Measurements from ENCODE around the gene LPP.
A peak's percentile ranks its signal among the peaks of the same experiment; 100 is the strongest.

Gene LPP

GRCh38 chr3:188282871-188283270 lies 128.9 kb downstream of the LPP start:
- no peak overlapping the region for H3K4me3 ChIP-seq (ENCODE audit: low read length)
- H3K36me3 ChIP-seq (ENCODE audit: control insufficient read depth, insufficient read depth, low read length, severe bottlenecking): no peaks in the 10 kb centered on the region
- DNase-seq (ENCODE audit: low read depth): no peak
- peak overlapping the region; percentile 54 for H3K9ac ChIP-seq (ENCODE audit: low read length)
- H3K4me1 ChIP-seq (ENCODE audit: control insufficient read depth, insufficient read depth, low read length): peaks cover 54% of the 10 kb centered on the region
- H3K9me3 ChIP-seq (ENCODE audit: control insufficient read depth, low read length): no peaks in the 10 kb centered on the region
- no peaks in the 10 kb centered on the region for H3K27me3 ChIP-seq (replicated peaks; ENCODE audit: control insufficient read depth, insufficient read depth, low read length)

DNA sequence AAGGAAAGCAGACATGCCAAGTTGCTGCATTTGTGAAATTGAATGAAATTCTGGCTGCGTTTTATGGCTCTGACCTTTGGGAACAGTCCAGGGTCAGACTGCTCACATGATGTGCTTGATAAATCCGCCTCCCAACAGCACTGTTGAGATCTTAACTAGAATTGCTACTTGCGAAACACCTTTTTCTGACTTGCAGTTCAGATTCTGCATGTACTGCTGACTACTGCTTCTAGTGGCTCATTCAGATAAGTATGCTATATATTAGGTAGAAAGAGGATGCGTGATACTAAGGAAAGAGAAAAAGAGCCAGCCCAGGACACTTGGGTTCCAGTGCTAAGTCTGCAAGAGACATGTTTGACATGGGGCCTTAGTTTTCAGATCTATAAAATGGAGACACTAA lies 129.4 kb downstream of the LPP start:
- Histone ChIP-seq H3K9ac (ENCODE audit: low read length) (peak overlapping the region; percentile 54), H3K36me3 (ENCODE audit: control insufficient read depth, insufficient read depth, low read length, severe bottlenecking) (no peaks in the 10 kb centered on the region), H3K9me3 (ENCODE audit: control insufficient read depth, low read length) (no peaks in the 10 kb centered on the region), H3K4me1 (ENCODE audit: control insufficient read depth, insufficient read depth, low read length) (peaks cover 59% of the 10 kb centered on the region), H3K27me3 (replicated peaks; ENCODE audit: control insufficient read depth, insufficient read depth, low read length) (no peaks in the 10 kb centered on the region), H3K4me3 (ENCODE audit: low read length) (no peak overlapping the region)
- peak; percentile 24 for DNase-seq (ENCODE audit: low read depth)

DNA sequence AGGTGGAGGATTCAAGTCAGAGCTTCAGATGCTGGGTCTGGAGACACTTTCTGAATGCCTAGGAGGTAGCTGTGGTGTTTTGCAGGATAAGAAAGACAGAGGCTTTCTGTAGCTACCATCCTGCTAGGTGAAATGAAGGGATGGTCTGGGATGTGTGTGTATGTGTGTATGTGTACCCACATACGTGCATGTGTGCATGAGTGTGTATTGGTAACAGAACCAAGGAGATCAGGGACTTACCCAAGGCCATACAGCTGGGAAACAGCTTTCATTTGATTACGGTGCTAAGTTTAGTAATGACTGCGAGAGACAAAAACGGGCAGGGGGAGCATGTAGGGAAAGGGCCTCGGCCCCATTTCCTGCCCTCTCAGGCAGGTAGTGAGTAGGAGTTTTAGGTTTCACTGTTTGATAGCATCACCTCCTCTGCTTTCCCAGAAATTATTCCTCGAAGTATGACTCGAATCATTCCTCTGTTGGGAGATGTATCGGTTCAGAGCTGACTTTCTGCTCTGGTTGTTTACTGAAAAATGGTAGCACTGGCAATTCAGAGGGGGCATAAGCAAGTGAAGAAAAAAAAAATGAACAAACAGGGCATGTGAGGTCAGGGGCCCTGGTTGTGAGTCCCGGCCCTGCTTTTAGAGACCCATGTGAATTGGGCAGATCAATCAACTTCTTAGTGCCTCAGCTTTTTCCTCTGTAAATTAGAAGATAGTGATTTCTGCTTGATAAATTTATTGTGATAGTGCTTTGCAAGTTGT lies 130.7 kb downstream of the LPP start:
- no peak for DNase-seq (ENCODE audit: low read depth)
- Histone ChIP-seq H3K4me1 (ENCODE audit: control insufficient read depth, insufficient read depth, low read length) (peaks cover 64% of the 10 kb centered on the region), H3K9ac (ENCODE audit: low read length) (peak overlapping the region; percentile 10)

GRCh38 chr3:188286087-188286513 lies 132.1 kb downstream of the LPP start:
- H3K4me3 ChIP-seq (ENCODE audit: low read length): peak overlapping the region; percentile 21
- no peaks in the 10 kb centered on the region for H3K27me3 ChIP-seq (replicated peaks; ENCODE audit: control insufficient read depth, insufficient read depth, low read length)
- peak; percentile 92 for DNase-seq (ENCODE audit: low read depth)
- H3K9me3 ChIP-seq (ENCODE audit: control insufficient read depth, low read length): no peaks in the 10 kb centered on the region
- peaks cover 64% of the 10 kb centered on the region for H3K4me1 ChIP-seq (ENCODE audit: control insufficient read depth, insufficient read depth, low read length)
- H3K9ac ChIP-seq (ENCODE audit: low read length): peak overlapping the region; percentile 73
- peaks cover 7% of the 10 kb centered on the region for H3K36me3 ChIP-seq (ENCODE audit: control insufficient read depth, insufficient read depth, low read length, severe bottlenecking)

More for the DNA sequence above, 130.7 kb downstream of the LPP start:
- Histone ChIP-seq H3K9me3 (ENCODE audit: control insufficient read depth, low read length) (no peaks in the 10 kb centered on the region), H3K36me3 (ENCODE audit: control insufficient read depth, insufficient read depth, low read length, severe bottlenecking) (no peaks in the 10 kb centered on the region), H3K4me3 (ENCODE audit: low read length) (no peak overlapping the region), H3K27me3 (replicated peaks; ENCODE audit: control insufficient read depth, insufficient read depth, low read length) (no peaks in the 10 kb centered on the region)

DNA sequence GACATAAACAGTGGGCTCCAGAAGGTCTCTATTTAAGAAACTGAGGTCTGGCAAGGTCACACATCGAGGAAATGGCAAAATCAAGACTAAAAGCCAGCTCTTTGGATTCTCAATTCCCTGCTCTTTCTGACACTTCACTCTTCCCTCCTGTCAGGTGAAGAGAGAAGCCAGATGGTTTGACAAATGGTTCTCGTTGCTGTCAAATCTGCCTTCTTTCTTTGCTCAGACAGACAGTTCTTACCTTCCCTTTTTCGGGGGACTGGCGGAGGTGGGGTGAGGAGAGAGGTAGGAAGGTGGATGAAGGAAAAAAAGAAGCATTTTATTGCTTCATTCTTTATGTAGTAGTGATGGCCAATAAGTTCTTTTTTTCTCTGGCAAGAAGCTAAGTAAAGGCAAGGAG lies 133.4 kb downstream of the LPP start:
- DNase-seq (ENCODE audit: low read depth): no peak
- peaks cover 7% of the 10 kb centered on the region for H3K36me3 ChIP-seq (ENCODE audit: control insufficient read depth, insufficient read depth, low read length, severe bottlenecking)
- no peak overlapping the region for H3K4me3 ChIP-seq (ENCODE audit: low read length)
- peak overlapping the region; percentile 73 for H3K9ac ChIP-seq (ENCODE audit: low read length)
- no peaks in the 10 kb centered on the region for H3K27me3 ChIP-seq (replicated peaks; ENCODE audit: control insufficient read depth, insufficient read depth, low read length)
- no peaks in the 10 kb centered on the region for H3K9me3 ChIP-seq (ENCODE audit: control insufficient read depth, low read length)
- peaks cover 62% of the 10 kb centered on the region for H3K4me1 ChIP-seq (ENCODE audit: control insufficient read depth, insufficient read depth, low read length)

DNA sequence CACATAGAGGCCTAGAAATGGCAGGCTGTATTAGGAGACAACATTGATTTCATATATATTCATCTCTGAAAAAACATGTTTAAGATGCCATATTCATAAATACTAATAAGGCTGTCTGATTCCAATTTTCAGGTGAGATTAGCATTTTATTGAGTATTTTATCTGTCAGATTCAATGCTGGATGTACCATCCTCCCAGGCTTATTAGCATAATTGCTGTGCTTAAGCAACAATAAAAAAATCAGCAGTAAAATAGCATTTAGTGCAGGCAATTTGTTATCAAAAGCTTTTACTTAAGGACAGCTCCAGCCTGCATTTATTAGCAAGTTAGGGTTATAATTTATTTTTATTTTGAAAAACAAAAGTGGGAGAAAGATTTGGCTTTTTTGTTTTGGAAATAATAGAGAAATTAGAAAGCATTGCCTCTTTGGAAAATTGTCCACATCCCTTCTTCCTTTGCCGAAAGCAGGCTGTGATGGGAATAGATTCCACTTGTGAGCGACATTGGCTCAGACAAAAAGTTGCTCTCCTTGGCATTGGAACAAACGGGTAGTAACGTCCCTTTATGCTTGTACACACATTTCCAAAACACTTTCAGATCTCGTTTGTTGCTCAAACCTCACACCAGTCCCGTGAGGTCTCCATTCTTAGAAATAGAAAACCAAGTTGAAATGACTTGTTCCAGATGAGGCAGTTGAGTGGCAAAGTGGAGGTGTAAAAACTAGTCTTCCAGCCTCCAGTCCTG lies 134.0 kb downstream of the LPP start:
- peak overlapping the region; percentile 73 for H3K9ac ChIP-seq (ENCODE audit: low read length)
- H3K36me3 ChIP-seq (ENCODE audit: control insufficient read depth, insufficient read depth, low read length, severe bottlenecking): peaks cover 7% of the 10 kb centered on the region
- peak overlapping the region; percentile 43 for H3K4me3 ChIP-seq (ENCODE audit: low read length)
- no peaks in the 10 kb centered on the region for H3K27me3 ChIP-seq (replicated peaks; ENCODE audit: control insufficient read depth, insufficient read depth, low read length)
- peaks cover 56% of the 10 kb centered on the region for H3K4me1 ChIP-seq (ENCODE audit: control insufficient read depth, insufficient read depth, low read length)
- H3K9me3 ChIP-seq (ENCODE audit: control insufficient read depth, low read length): no peaks in the 10 kb centered on the region
- DNase-seq (ENCODE audit: low read depth): no peak

GRCh38 chr3:188292251-188292650 lies 138.3 kb downstream of the LPP start:
- Histone ChIP-seq H3K27me3 (replicated peaks; ENCODE audit: control insufficient read depth, insufficient read depth, low read length) (no peaks in the 10 kb centered on the region), H3K4me1 (ENCODE audit: control insufficient read depth, insufficient read depth, low read length) (peaks cover 48% of the 10 kb centered on the region), H3K9me3 (ENCODE audit: control insufficient read depth, low read length) (no peaks in the 10 kb centered on the region), H3K4me3 (ENCODE audit: low read length) (no peak overlapping the region), H3K36me3 (ENCODE audit: control insufficient read depth, insufficient read depth, low read length, severe bottlenecking) (peaks cover 7% of the 10 kb centered on the region), H3K9ac (ENCODE audit: low read length) (no peak overlapping the region)
- DNase-seq (ENCODE audit: low read depth): no peak

DNA sequence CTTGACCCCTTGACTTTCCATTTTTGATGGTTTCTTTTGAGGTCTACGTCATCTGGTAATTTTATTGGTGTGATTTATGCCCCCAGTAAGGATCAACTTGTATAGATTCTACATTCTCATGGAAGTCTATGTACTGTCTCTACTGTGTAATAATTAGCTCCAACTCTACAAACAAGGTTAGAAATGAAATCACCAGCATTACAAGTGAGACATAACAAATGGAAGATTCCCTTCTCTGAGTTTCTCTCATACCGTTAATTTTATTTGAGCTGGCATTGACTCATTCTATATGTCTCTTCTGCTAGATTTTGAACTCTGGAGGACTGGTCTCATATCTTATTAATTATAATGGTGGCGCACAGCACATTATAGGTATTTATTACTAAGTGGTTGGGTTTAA lies 138.9 kb downstream of the LPP start:
- Histone ChIP-seq H3K36me3 (ENCODE audit: control insufficient read depth, insufficient read depth, low read length, severe bottlenecking) (peaks cover 7% of the 10 kb centered on the region), H3K9me3 (ENCODE audit: control insufficient read depth, low read length) (no peaks in the 10 kb centered on the region), H3K4me3 (ENCODE audit: low read length) (no peak overlapping the region), H3K4me1 (ENCODE audit: control insufficient read depth, insufficient read depth, low read length) (peaks cover 48% of the 10 kb centered on the region), H3K27me3 (replicated peaks; ENCODE audit: control insufficient read depth, insufficient read depth, low read length) (no peaks in the 10 kb centered on the region), H3K9ac (ENCODE audit: low read length) (no peak overlapping the region)
- DNase-seq (ENCODE audit: low read depth): no peak

DNA sequence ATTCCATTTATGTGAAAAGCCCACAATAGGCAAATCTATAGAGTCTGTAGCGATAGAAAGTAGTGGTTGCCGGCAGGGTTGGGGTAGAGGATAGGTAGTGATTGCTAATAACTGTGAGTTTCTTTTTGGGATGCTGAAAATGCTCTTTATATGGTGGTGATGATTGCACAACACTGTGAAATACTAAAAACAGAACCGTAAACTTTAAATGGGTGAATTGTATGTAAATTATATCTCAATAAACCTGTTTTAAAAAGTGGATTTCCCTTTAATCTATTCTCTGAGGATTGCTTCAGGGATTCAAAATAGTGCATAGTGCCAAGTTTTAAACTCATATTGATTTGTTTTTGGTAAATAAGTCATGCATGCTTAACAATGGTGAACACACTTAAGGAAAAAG lies 140.2 kb downstream of the LPP start:
- peaks cover 46% of the 10 kb centered on the region for H3K4me1 ChIP-seq (ENCODE audit: control insufficient read depth, insufficient read depth, low read length)
- no peak for DNase-seq (ENCODE audit: low read depth)
- peaks cover 7% of the 10 kb centered on the region for H3K36me3 ChIP-seq (ENCODE audit: control insufficient read depth, insufficient read depth, low read length, severe bottlenecking)
- no peaks in the 10 kb centered on the region for H3K9me3 ChIP-seq (ENCODE audit: control insufficient read depth, low read length)
- no peaks in the 10 kb centered on the region for H3K27me3 ChIP-seq (replicated peaks; ENCODE audit: control insufficient read depth, insufficient read depth, low read length)
- no peak overlapping the region for H3K9ac ChIP-seq (ENCODE audit: low read length)
- no peak overlapping the region for H3K4me3 ChIP-seq (ENCODE audit: low read length)

- peak; percentile 84 for DNase-seq (ENCODE audit: low read depth)
- H3K27me3 ChIP-seq (replicated peaks; ENCODE audit: control insufficient read depth, insufficient read depth, low read length): no peaks in the 10 kb centered on the region
- peak overlapping the region; percentile 33 for H3K4me3 ChIP-seq (ENCODE audit: low read length)
- peak overlapping the region; percentile 16 for H3K9ac ChIP-seq (ENCODE audit: low read length)
- H3K9me3 ChIP-seq (ENCODE audit: control insufficient read depth, low read length): no peaks in the 10 kb centered on the region
- peaks cover 7% of the 10 kb centered on the region for H3K36me3 ChIP-seq (ENCODE audit: control insufficient read depth, insufficient read depth, low read length, severe bottlenecking)
- peaks cover 46% of the 10 kb centered on the region for H3K4me1 ChIP-seq (ENCODE audit: control insufficient read depth, insufficient read depth, low read length)
Observed at GRCh38 chr3:188294823-188295487, 141.0 kb downstream of the LPP start.

- peaks cover under 1% of the 10 kb centered on the region for H3K36me3 ChIP-seq (ENCODE audit: control insufficient read depth, insufficient read depth, low read length, severe bottlenecking)
- H3K4me1 ChIP-seq (ENCODE audit: control insufficient read depth, insufficient read depth, low read length): peaks cover 46% of the 10 kb centered on the region
- no peaks in the 10 kb centered on the region for H3K9me3 ChIP-seq (ENCODE audit: control insufficient read depth, low read length)
- H3K27me3 ChIP-seq (replicated peaks; ENCODE audit: control insufficient read depth, insufficient read depth, low read length): no peaks in the 10 kb centered on the region
- DNase-seq (ENCODE audit: low read depth): no peak
- no peak overlapping the region for H3K9ac ChIP-seq (ENCODE audit: low read length)
- no peak overlapping the region for H3K4me3 ChIP-seq (ENCODE audit: low read length)
Observed at GRCh38 chr3:188295876-188296275, 141.9 kb downstream of the LPP start.
